ENCODE data around the gene ADGRD1. TPM values are rescaled to one million over a fixed set of nuclear protein-coding genes. Genes with fewer than 3 reads are reported as not detected.

Gene ADGRD1
- total RNA-seq, 1 donor from 2014 or later: 0.47 TPM

- no peak overlapping the region for H3K4me3 Mint-ChIP-seq
- ATAC-seq (ENCODE audit: low read depth) (no peak), DNase-seq (no peak)
- no peaks in the 10 kb centered on the region for H3K4me1 Mint-ChIP-seq
- TF ChIP-seq, protein P1, sequence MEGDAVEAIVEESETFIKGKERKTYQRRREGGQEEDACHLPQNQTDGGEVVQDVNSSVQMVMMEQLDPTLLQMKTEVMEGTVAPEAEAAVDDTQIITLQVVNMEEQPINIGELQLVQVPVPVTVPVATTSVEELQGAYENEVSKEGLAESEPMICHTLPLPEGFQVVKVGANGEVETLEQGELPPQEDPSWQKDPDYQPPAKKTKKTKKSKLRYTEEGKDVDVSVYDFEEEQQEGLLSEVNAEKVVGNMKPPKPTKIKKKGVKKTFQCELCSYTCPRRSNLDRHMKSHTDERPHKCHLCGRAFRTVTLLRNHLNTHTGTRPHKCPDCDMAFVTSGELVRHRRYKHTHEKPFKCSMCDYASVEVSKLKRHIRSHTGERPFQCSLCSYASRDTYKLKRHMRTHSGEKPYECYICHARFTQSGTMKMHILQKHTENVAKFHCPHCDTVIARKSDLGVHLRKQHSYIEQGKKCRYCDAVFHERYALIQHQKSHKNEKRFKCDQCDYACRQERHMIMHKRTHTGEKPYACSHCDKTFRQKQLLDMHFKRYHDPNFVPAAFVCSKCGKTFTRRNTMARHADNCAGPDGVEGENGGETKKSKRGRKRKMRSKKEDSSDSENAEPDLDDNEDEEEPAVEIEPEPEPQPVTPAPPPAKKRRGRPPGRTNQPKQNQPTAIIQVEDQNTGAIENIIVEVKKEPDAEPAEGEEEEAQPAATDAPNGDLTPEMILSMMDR (IDR thresholded peaks at IDR 0.05): no peak
- no peaks in the 10 kb centered on the region for H3K36me3 Mint-ChIP-seq (ENCODE audit: low read depth)
- peaks cover 9% of the 10 kb centered on the region for H3K27me3 Mint-ChIP-seq
- H3K9me3 Mint-ChIP-seq: no peaks in the 10 kb centered on the region
- CTCF ChIA-PET: no interaction called here
- POLR2A ChIA-PET: no interaction called here
- intact Hi-C loops (cut with micrococcal nuclease): no loop called here
- no peak overlapping the region for H3K27ac Mint-ChIP-seq
Measured at GRCh38 chr12:131162113-131162512, 208.4 kb downstream of the ADGRD1 start.

DNA sequence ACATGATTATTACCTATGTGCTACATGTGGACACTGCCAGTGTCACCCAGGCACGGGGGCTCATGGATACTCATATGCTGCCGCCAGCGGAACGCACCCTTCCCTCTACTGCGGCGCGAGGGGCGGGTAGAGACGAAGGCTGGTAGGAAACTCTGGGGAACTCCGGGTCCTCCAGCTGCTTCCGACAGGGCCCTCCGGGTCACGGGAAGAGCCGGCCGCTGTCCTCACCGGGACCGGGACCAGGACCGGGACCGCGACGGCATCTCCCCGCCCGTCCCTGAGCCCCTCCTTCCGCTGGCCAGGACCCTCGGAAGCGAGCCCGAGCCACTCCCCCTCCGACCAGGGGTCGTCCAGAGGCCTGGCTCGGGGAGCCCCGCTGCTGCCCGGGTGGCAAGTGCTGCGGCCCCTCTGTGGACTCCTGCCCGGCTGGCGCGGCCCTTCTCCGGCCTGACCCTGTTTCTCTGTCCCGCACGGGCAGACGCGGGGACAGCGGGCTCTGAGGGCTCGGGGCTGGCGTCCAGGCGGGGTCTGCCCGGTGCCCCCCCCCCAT, 209.6 kb downstream of the ADGRD1 start:
- ATAC-seq (ENCODE audit: low read depth) (no peak), DNase-seq (no peak)
- intact Hi-C loops (cut with micrococcal nuclease): no loop called here
- ChIA-PET POLR2A (no interaction called here), CTCF (no interaction called here)
- TF ChIP-seq, protein P1 (IDR thresholded peaks at IDR 0.05): no peak
- Mint-ChIP-seq H3K4me1 (no peaks in the 10 kb centered on the region), H3K27me3 (peaks cover 9% of the 10 kb centered on the region), H3K27ac (no peak overlapping the region), H3K36me3 (ENCODE audit: low read depth) (no peaks in the 10 kb centered on the region), H3K9me3 (no peaks in the 10 kb centered on the region), H3K4me3 (no peak overlapping the region)

DNA sequence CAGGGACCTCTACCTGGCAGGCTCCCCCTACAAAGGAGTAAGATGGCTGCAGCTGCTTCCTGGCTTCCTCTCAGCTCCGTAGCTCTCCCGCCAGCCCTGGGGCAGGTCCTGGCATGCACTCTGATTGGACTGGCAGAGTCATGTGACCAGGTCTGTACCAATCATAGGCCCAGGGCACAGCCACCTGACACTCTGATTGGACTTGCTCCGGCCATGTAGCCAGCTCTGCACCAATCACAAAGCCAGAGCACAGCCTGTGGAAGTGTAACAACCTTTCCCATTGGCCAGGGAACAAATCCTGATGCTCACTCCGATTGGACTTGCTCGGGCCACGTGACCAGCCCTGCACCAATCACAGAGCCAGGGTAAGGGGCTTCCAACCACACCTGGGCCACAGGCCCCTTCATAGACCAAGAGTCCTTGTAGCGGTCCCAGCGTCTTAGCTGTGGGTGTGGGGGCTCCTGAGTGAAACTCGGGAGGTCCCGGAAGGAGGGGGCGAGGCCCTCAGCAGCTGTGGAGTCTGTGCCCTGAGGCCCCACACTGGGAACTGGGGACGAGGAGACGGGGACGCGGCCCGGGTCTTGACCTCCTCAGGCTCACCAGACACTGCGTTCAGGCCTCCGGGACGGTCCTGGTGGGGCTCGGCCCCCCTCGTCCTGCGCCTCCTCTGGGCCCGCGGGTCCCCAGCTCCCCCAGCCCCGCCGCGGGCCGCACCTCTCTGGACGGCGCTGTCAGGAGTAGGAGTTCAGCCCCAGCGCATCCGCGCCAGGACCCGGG, 210.6 kb downstream of the ADGRD1 start:
- no peak overlapping the region for H3K27ac Mint-ChIP-seq
- DNase-seq (no peak), ATAC-seq (ENCODE audit: low read depth) (no peak)
- CTCF ChIA-PET: no interaction called here
- no peak overlapping the region for H3K4me3 Mint-ChIP-seq
- no peaks in the 10 kb centered on the region for H3K9me3 Mint-ChIP-seq
- POLR2A ChIA-PET: no interaction called here
- H3K4me1 Mint-ChIP-seq: no peaks in the 10 kb centered on the region
- TF ChIP-seq, protein P1 (IDR thresholded peaks at IDR 0.05): no peak
- intact Hi-C loops (cut with micrococcal nuclease): no loop called here
- no peaks in the 10 kb centered on the region for H3K36me3 Mint-ChIP-seq (ENCODE audit: low read depth)
- peaks cover 9% of the 10 kb centered on the region for H3K27me3 Mint-ChIP-seq

DNA sequence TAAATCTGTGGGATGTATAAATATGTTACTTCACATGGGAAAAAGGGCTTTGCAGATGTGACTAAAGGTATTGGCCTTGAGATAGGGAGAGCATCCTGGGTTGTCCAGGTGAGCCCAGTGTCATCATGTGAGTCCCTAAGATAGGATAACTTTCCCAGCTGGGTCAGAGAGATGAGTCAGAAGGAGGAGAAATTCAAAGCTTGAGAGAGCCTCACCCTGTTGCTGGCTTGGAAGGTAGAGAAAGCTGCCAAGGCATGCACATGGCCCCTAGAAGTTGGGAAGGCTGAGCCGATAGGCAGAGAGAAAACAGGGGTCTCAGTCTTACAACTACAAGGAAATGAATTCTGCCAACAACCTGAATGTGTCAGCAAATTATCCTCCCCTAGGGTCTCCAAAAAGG, 213.0 kb downstream of the ADGRD1 start:
- intact Hi-C loops (cut with micrococcal nuclease): no loop called here
- TF ChIP-seq, protein P1 (IDR thresholded peaks at IDR 0.05): no peak

GRCh38 chr12:131167334-131167733, 213.6 kb downstream of the ADGRD1 start:
- no peaks in the 10 kb centered on the region for H3K9me3 Mint-ChIP-seq
- H3K27me3 Mint-ChIP-seq: peaks cover 7% of the 10 kb centered on the region
- intact Hi-C loops (cut with micrococcal nuclease): no loop called here
- H3K36me3 Mint-ChIP-seq (ENCODE audit: low read depth): no peaks in the 10 kb centered on the region
- no peaks in the 10 kb centered on the region for H3K4me1 Mint-ChIP-seq
- TF ChIP-seq, protein P1 (IDR thresholded peaks at IDR 0.05): no peak
- DNase-seq (no peak), ATAC-seq (ENCODE audit: low read depth) (no peak)
- no peak overlapping the region for H3K4me3 Mint-ChIP-seq
- no peak overlapping the region for H3K27ac Mint-ChIP-seq
- ChIA-PET POLR2A (no interaction called here), CTCF (no interaction called here)

More for the DNA sequence above, 213.0 kb downstream of the ADGRD1 start:
- DNase-seq (no peak), ATAC-seq (ENCODE audit: low read depth) (no peak)
- POLR2A ChIA-PET: no interaction called here
- no peak overlapping the region for H3K4me3 Mint-ChIP-seq
- no peaks in the 10 kb centered on the region for H3K9me3 Mint-ChIP-seq
- no peak overlapping the region for H3K27ac Mint-ChIP-seq
- no peaks in the 10 kb centered on the region for H3K4me1 Mint-ChIP-seq
- CTCF ChIA-PET: no interaction called here
- H3K36me3 Mint-ChIP-seq (ENCODE audit: low read depth): no peaks in the 10 kb centered on the region
- peaks cover 7% of the 10 kb centered on the region for H3K27me3 Mint-ChIP-seq

All from activated B cell treated with CpG ODN at 0.5 μM for 24 hours (primary cell).